Adrenal gland (tissue), 5 donors: ENCODE measurements around the gene H6PD.

Experiments used
- CTCF ChIP-seq, 6 experiments: fragments of 450-650 bp in 4 of 6; fragments of 200-600 bp in 2 of 6; sonication (generic) in 1 of 6; IDR thresholded peaks; 1 replicate in 5 of 6; 2 replicates in 1 of 6; pipeline versions ENCODE4 v1.5.1 to v1.8.0; 2016 to 2021; ENCODE audit warnings: antibody characterized with exemption in 6 of 6, mild to moderate bottlenecking in 2 of 6, moderate library complexity in 1 of 6
- POLR2A ChIP-seq, 2 donors: fragments of 450-650 bp; IDR thresholded peaks; one replicate each; pipeline ENCODE4 v1.6.1; 2017; ENCODE audit warnings: antibody characterized with exemption in 2 of 2, mild to moderate bottlenecking in 2 of 2, moderate library complexity in 1 of 2
- donor health status: DM: no; HTN: no; CAD: no.

GRCh38 chr1:9251501-9251900 is 16.9 kb downstream of the H6PD start:
- TF ChIP-seq CTCF (IDR thresholded peaks at IDR 0.05) (no peak), POLR2A (IDR thresholded peaks at IDR 0.05) (no peak)
